DMS53 treated with DMSO at 0.1 percent for 48 hours (cell line): ENCODE data around the gene TMEM8B.
A peak's percentile ranks its signal among the peaks of the same experiment; 100 is the strongest.
"Not testable (repeated sequence)": the region's sequence is repeated elsewhere in the genome, so short reads cannot be mapped to it uniquely, and the experiment has no call there.

ENCODE experiments used
- DNase-seq: peaks from one replicate; lab custom pipeline; 2025; ENCODE audit not compliant: unreplicated experiment; lab: John Stamatoyannopoulos, UW

TMEM8B gene

DNA sequence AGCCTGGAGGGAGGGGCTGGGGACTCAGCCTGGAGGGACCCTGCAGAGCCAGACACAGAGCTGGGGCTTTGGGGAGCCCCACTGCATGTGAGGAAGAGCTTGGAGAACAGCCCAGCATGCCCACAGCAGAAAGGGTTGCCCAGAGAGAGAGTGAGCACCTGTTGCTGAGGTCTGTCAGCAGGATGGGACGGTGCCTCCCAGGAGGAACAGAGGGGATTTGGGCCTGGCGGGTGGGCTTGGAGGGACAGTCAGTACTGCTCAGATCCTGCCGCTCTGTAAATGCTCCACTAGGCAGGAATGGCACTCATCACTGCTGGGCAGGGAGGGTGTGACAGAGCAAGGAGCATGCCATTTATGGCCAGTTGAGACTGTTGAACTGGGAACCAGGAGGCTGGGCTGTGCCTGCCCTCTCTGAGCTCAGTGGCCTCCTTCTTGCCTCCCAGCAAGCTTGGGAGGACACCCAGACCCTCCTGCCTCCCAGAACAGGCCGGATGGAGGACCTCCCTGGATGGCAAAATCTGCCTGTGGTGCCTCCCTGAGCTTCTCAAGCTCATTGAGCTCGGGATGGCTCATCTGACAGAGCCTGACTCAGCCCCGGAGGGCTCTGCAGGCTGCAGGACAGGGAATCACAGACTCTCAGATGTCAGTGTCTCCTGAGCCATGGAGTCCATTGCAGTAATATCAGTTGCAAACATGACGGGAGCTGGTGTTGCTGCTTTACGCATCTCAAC is 76.2 kb downstream of the TMEM8B start:
- no peak for DNase-seq

DNA sequence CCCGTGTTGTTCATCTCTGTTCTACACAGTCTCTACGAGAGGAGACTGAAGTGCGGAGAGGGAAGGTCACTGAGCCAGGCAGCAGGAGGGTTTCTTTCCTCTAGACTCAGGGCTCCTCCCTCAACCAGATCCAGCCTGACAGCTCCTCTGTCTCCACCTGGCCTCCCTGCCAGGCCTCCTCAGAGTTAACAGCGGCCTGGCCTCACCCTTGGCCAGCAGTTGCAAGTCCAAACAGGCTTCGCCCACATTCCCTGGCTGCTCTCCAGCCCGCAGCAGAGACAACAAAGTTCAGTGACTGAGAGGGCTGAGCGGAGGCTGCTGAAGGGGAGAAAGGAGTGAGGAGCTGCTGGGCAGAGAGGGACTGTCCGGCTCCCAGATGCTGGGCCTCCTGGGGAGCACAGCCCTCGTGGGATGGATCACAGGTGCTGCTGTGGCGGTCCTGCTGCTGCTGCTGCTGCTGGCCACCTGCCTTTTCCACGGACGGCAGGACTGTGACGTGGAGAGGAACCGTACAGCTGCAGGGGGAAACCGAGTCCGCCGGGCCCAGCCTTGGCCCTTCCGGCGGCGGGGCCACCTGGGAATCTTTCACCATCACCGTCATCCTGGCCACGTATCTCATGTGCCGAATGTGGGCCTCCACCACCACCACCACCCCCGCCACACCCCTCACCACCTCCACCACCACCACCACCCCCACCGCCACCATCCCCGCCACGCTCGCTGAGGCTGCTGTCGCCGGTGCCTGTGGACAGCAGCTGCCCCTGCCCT is 77.1 kb downstream of the TMEM8B start, which contains the start of gene HRCT1:
TSS of gene HRCT1 (plus strand) at position 291 of the 768 bp plus-strand sequence. CDS start at position 377, 86 bp downstream.
- DNase-seq, result no peak

DNA sequence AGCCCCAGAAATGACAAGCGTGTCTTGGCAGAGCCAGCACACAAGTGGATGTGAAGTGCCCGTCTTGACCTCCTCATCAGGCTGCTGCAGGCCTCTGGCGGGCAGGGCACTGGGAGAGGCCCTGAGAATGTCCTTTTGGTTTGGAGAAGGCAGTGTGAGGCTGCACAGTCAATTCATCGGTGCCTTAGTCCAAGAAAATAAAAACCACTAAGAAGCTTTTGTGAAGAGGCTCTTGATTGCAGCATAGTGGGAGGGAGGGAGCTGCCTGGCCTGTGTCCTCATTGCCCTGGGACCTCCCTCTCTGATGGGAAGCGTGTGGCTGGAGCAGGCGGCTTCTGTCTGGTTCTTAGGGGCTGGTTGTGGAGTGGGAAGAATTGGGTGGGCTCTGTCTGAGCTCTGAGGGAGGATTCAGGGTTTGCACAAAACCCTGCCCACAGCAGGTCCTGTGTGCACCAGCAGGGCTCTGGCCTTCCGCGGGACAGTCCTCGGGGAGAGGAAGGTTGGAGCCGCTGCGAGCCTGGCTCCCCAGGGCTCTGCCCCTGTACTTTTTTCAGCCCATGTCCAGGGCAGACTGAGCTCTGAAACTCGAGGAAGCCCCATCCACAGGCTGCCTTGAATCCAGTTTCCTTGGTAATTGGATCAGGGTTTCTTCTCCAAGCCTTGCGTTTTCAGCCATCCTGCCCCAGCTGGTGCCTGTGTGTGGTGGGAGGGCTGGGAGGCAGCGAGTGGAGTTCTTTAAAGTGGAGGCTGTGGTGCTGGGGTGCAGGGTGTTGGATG is 78.1 kb downstream of the TMEM8B start:
- no peak for DNase-seq

DNA sequence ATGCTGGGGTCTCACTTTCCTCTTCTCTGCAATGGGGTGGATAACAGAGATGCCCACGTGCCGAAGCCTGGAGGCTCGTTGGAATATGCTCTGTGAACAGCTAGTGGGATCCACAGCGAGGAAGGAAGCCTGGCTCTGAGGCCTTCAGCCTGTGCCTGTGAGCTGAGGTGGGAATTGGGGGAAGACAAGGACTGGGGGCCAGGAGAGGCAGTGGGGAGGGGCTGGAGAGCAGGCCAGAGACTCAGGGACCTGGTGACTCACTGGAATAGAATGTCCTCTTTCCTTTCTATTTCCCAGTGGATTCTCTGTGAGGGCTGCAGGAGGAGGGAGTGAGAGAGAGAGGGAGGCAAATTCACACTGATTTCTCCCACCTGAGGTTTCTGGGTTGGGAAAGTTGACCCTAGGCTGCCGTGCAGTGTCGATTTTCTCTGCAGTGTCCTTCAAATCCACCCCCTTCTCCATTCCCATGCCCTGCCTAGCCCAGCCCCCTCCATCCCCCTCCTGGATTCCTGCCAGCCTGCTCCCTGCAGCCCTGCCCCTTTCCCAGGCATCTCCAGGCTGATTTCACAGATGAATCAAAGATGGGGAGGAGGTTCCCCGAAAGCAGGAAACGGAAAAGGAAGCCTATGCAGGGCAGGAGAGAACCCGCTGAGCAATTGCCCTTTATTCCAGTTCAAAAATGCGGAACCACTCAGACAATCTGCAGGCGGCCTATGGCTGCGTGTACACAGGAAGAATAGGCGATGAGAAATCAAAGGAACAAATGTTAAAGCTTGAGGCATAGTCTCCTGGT is 78.9 kb downstream of the TMEM8B start:
- DNase-seq, result no peak

DNA sequence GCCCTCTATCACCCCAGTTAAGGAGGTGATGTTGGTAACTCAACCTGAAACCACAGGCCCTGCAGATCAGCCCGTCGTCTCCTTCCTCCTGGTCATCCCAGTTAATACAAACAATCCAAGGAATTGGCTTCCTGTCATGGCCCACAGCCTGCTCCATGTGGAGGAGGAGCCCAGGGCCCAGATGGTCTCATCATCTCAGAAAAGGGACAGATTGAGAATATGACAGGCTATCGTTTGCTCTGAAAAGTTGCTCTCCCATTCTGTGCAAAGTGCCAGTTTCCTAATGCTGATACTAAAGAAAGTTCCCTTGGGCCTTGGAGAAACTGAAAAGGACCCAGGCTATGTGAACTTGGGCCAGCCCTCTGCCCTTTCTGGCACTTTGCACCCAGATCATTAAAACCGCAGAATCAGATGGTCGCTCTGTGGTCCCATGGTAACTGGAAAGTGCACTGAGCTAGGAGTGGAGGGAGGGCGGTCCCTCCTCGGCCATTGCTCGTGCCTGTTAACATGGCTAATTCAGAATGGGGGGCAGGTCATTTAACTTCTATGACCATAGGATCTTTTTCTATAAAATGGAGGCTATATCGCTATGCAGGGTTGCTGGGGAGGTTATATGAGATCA is 79.6 kb downstream of the TMEM8B start:
- no peak for DNase-seq

DNA sequence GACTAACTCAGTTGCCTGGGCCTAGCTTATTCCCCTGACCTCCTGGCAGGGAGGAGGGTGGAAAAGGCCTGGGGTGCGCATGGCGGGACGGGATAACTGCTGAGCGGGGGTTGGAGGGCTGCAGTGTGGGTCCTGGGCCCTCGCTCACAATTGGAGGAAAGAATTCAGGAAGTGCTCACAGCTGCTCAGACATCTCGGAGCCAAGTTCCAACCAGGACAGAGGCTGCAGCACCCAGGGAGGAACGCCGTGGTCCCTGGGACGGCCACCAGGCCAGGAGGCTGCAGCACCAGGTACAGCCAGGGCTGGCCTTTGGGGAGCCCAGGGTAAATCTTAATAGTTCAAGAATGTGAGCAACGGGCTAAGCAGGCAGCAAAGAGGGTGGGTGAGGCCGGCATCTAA is 80.2 kb downstream of the TMEM8B start, which contains the start of gene SPAAR:
TSS of gene SPAAR (plus strand) at position 217 of the 400 bp plus-strand sequence. CDS start 974 bp downstream, outside the sequence.
- DNase-seq, result no peak

DNA sequence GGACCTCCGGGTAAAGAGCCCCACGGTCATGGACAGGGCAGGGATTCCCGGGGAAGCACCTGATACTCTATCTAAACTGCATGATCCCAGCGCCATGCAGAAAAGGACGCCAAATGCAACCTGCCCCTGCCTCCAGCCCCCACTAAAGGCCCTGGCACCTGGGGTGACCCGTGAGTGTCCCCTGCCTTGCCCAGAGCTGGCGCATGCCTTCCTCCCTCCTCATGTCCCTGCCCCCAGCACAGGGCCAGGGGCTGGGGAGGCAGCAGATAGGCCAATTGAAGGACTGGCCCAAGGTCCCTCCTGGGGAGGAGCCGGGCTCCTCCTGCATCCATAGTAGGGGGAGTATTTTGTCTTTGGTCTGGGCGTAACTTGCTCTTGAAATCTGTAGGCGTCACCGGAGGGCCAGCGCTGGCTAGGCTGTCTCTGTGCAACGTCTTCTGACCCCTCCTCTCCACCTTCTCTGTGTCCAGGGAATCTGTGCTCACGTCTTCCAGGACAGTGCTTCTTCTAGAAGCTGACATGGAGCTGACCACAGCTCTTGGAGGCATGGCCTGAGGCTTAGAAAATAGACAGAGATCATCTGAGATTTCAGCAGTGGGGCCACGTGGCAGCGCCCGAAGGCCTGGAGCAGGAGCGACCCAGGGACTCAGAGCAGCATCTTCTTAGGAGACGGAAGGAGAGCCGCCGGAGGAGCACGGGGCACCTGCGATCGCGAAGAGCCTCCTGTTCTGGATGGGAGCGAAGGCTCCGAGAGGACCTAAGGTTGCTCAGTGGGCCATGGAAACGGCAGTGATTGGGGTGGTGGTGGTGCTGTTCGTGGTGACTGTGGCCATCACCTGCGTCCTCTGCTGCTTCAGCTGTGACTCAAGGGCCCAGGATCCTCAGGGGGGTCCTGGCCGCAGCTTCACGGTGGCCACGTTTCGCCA is 80.9 kb downstream of the TMEM8B start:
- no peak for DNase-seq

DNA sequence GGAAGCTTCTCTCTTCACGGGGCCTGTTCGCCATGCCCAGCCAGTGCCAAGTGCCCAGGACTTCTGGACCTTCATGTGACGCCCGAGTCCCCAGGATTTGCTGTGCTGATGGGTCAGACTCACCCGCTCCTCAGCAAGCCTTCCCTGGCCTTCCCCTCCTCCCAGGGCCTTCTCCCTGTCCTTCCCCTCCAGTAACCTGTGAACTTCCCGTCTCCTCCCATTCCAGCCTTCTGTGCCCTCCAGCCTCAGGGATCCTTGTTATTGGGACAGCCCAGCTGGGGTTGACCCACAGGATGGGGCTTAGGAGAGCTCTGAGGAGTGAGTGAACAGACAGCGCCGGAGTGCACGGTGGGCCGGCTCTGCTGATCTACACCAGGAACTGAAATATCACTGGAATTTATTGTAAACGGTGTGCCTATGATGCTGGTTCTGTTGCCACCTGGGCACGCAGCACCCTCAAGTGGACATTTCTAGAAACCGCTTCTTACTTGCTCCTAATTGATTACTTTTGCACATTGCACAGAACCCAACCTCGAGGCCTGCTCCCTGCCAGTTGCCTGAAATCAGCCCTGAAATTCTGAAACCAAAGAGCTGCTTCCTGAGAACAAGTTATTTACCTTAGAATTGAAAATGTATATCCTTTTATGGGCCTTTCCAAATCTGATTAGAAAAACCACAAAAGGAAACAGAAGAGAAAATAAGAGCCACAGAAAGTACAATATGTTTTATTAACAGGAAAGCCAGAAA is 81.8 kb downstream of the TMEM8B start:
- DNase-seq, result peak; percentile 40

DNA sequence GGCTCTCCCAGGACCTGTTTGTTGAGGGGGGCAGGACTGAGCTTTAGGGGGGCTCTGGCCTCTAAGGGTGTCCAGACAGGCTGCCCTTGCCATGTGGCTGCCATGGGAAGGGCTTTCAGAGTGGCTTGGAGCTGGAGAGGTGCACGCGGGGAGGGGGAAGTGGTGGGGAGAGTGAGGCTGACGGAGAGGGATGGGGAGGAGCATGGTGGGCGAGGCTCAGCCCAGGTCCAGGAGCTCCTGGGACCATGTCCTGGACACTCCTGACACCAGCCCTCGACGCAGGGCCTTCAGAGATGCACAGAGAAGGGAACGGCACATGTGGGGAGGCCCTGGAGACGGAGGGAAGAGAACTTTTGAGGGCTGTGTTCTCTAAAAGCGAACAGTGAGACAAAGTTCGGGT is 82.7 kb downstream of the TMEM8B start:
- DNase-seq, result no peak

DNA sequence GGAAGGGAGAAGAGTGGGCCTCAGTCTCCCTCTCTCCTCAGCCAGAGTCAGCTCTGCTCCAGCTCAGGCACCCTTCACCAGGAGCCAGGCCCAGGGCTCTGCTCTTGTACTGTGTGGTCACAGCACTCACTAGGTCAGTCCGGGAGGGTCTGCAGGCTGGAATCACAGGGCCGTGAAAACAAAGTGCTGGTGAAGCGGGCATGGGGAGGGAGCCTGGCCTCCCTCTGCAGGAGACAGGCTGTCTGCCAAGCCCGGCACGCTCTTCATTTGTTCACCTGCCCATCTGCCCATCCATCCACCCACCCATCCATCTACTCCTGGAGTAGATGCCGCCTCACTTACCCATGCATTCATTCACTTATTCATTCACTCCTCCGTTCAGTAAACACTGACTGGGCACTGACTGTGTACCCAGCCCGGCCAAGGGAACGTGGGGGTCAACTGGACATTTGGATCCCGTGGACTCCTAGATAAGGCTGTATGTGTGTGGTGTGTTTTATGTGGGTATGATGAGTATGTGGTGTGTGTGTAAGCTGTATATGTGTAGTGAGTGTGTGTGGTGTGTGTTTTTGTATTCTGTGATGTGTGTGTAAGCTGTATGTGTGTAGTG is 83.9 kb downstream of the TMEM8B start:
- no peak for DNase-seq

DNA sequence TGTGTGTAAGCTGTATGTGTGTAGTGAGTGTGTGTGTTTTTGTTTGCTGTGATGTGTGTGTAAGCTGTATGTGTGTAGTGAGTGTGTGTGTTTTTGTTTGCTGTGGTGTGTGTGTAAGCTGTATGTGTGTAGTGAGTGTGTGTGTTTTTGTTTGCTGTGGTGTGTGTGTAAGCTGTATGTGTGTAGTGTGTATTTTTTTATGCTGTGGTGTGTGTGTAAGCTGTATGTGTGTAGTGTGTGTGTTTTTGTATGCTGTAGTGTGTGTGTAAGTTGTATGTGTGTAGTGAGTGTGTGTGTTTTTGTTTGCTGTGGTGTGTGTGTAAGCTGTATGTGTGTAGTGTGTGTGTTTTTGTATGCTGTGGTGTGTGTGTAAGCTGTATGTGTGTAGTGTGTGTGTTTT is 84.4 kb downstream of the TMEM8B start:
- not testable (repeated sequence) for DNase-seq

DNA sequence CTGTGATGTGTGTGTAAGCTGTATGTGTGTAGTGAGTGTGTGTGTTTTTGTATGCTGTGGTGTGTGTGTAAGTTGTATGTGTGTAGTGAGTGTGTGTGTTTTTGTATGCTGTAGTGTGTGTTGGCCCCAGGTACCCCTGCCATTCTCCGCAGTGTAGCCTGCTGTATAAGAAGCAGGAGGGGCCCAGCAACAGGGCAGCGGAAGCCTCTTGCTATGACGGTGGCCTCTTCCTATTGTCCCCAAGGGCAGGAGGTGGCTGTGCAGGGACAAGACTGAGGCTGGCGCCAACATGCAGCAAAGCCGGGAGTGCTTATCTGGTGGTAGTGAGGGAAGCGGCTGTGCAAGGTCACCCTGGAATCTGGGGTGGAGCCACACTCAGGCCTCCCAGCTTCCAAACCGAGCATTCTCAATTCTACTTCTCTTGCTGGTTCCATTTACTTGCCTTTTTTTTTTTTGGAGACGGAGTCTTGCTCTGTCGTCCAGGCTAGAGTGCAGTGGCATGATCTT is 85.3 kb downstream of the TMEM8B start:
- no peak for DNase-seq
